MM.1S (cell line): ENCODE data around the gene RNASET2.

ENCODE experiments used
- DNase-seq: peaks from one replicate; pipeline ENCODE4 v3.0.0-alpha.2; 2015
- H2AFZ ChIP-seq: fragments of 300-600 bp; sonication (generic); 2 replicates; pipeline ENCODE4 v1.6.0; 2016; ENCODE audit warnings: antibody characterized with exemption, low read length
- H3F3A ChIP-seq: fragments of 300-600 bp; sonication (generic); 2 replicates; pipeline ENCODE4 v1.6.1; 2016; ENCODE audit warnings: mild to moderate bottlenecking, antibody characterized with exemption, low read length, moderate library complexity, mixed read lengths; ENCODE audit not compliant: insufficient read depth
- H3K27ac ChIP-seq: fragments of 300-600 bp; sonication (generic); 2 replicates; pipeline ENCODE4 v1.5.1; 2016; ENCODE audit warnings: mild to moderate bottlenecking, low read length
- H3K27me3 ChIP-seq: fragments of 300-600 bp; sonication (generic); replicated peaks from 2 replicates; pipeline ENCODE4 v1.6.0; 2016; ENCODE audit warnings: low read length; ENCODE audit not compliant: insufficient read depth
- H3K36me3 ChIP-seq: fragments of 300-600 bp; sonication (generic); replicated peaks from 2 replicates; pipeline ENCODE4 v1.6.1; 2016; ENCODE audit warnings: mild to moderate bottlenecking, low read length, mixed read lengths; ENCODE audit not compliant: insufficient read depth
- H3K4me1 ChIP-seq: fragments of 300-600 bp; sonication (generic); 2 replicates; pipeline ENCODE4 v1.6.1; 2016; ENCODE audit warnings: low read length, mixed read lengths
- H3K4me2 ChIP-seq: fragments of 300-600 bp; sonication (generic); 2 replicates; pipeline ENCODE4 v1.6.0; 2016; ENCODE audit warnings: low read depth, low read length
- H3K4me3 ChIP-seq: fragments of 300-600 bp; sonication (generic); 2 replicates; pipeline ENCODE4 v1.5.1; 2016; ENCODE audit warnings: low read length, mixed read lengths
- H3K79me2 ChIP-seq: fragments of 300-600 bp; sonication (generic); 2 replicates; pipeline ENCODE4 v1.6.1; 2016; ENCODE audit warnings: mixed run types, low read length, mixed read lengths
- H3K9ac ChIP-seq: fragments of 300-600 bp; sonication (generic); 2 replicates; pipeline ENCODE4 v1.6.1; 2016; ENCODE audit warnings: low read length, mixed read lengths
- H3K9me2 ChIP-seq: fragments of 300-600 bp; sonication (generic); replicated peaks from 2 replicates; pipeline ENCODE4 v1.6.1; 2016; ENCODE audit warnings: mild to moderate bottlenecking, low read length, mixed read lengths; ENCODE audit not compliant: insufficient read depth
- H3K9me3 ChIP-seq: fragments of 300-600 bp; sonication (generic); replicated peaks from 2 replicates; pipeline ENCODE4 v1.6.1; 2016; ENCODE audit warnings: mild to moderate bottlenecking, low read length, mixed read lengths; ENCODE audit not compliant: insufficient read depth
- H4K20me1 ChIP-seq: fragments of 300-600 bp; sonication (generic); 2 replicates; pipeline ENCODE4 v1.6.1; 2016; ENCODE audit warnings: mild to moderate bottlenecking, low read length, moderate library complexity, mixed read lengths; ENCODE audit not compliant: insufficient read depth
- EZH2 ChIP-seq: fragments of 300-600 bp; sonication (generic); optimal IDR thresholded peaks from 2 replicates; pipeline ENCODE3; 2017; ENCODE audit warnings: low read depth, mild to moderate bottlenecking, antibody characterized with exemption, low read length, mixed read lengths
- EZH2phosphoT487 ChIP-seq: fragments of 300-600 bp; sonication (generic); IDR thresholded peaks from 2 replicates; pipeline ENCODE4 v1.6.1; 2018; ENCODE audit warnings: antibody characterized with exemption, low read length
- TF ChIP-seq, protein P1 (sequence below): fragments of 300-600 bp; sonication (generic); IDR thresholded peaks from 2 replicates; pipeline ENCODE4 v1.5.1; 2016; ENCODE audit warnings: antibody characterized with exemption, low read length, mixed read lengths

Gene RNASET2

DNA sequence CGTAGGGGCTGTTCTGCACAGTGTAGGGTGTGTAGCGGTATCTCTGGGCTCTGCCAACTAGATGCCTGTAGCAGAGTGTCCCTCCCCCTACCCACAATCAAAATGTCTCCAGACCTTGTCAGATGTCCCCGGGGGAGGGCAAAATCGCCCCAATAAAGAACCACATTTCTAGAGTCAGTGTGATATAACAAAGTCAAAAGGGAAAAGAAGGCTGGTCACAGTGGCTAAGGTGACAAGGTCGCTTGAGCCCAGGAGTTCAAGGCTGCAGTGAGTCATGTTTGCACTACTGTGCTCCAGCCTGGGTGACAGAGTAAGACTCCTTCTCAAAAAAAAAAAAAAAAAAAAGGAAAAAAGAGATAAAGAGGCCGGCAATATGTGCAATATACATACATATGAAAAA lies 31.1 kb upstream of the RNASET2 start:
- Histone ChIP-seq H3K9me3 (no peaks in the 10 kb centered on the region), H3K4me2 (no peak overlapping the region)

DNA sequence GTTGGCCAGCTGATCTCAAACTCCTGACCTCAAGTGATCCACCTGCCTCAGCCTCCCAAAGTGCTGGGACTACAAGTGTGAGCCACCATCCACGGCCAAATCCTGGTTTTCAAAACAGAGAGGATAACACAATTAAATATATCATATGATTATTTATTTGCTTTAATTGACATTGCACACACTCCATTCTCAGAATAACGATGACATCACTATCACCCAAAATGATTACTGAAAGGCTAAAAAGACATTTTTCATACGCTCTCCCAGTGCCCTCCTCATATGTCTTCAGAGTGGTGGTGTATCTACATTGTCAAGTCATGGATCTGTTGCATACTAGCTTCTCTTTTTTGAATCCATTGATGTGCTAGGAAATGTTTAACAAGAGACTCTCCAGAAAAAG lies 24.4 kb upstream of the RNASET2 start:
- H3K4me2 ChIP-seq, result no peak overlapping the region
- no peaks in the 10 kb centered on the region for H3K27me3 ChIP-seq
- H3K9me2 ChIP-seq, result no peaks in the 10 kb centered on the region
- no peak overlapping the region for H3K4me3 ChIP-seq
- no peaks in the 10 kb centered on the region for H3F3A ChIP-seq
- H3K4me1 ChIP-seq, result no peaks in the 10 kb centered on the region
- H2AFZ ChIP-seq, result no peak overlapping the region
- no peaks in the 10 kb centered on the region for H3K36me3 ChIP-seq
- TF ChIP-seq EZH2 (no peak), EZH2phosphoT487 (no peak)
- TF ChIP-seq, protein P1, sequence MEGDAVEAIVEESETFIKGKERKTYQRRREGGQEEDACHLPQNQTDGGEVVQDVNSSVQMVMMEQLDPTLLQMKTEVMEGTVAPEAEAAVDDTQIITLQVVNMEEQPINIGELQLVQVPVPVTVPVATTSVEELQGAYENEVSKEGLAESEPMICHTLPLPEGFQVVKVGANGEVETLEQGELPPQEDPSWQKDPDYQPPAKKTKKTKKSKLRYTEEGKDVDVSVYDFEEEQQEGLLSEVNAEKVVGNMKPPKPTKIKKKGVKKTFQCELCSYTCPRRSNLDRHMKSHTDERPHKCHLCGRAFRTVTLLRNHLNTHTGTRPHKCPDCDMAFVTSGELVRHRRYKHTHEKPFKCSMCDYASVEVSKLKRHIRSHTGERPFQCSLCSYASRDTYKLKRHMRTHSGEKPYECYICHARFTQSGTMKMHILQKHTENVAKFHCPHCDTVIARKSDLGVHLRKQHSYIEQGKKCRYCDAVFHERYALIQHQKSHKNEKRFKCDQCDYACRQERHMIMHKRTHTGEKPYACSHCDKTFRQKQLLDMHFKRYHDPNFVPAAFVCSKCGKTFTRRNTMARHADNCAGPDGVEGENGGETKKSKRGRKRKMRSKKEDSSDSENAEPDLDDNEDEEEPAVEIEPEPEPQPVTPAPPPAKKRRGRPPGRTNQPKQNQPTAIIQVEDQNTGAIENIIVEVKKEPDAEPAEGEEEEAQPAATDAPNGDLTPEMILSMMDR, result no peak
- no peaks in the 10 kb centered on the region for H3K9me3 ChIP-seq
- no peak overlapping the region for H3K9ac ChIP-seq
- H3K27ac ChIP-seq, result no peak overlapping the region
- no peaks in the 10 kb centered on the region for H4K20me1 ChIP-seq
- no peaks in the 10 kb centered on the region for H3K79me2 ChIP-seq
- DNase-seq, result no peak

More for the DNA sequence above, 31.1 kb upstream of the RNASET2 start:
- Histone ChIP-seq H3K4me3 (no peak overlapping the region), H3K9me2 (no peaks in the 10 kb centered on the region), H3K4me1 (no peaks in the 10 kb centered on the region), H3K27me3 (no peaks in the 10 kb centered on the region), H3K36me3 (no peaks in the 10 kb centered on the region), H3K27ac (no peak overlapping the region), H3K79me2 (no peaks in the 10 kb centered on the region), H3K9ac (no peak overlapping the region), H3F3A (no peaks in the 10 kb centered on the region), H4K20me1 (no peaks in the 10 kb centered on the region), H2AFZ (no peak overlapping the region)
- TF ChIP-seq EZH2, result no peak
- TF ChIP-seq, protein P1, result no peak
- TF ChIP-seq EZH2phosphoT487, result no peak
- no peak for DNase-seq

DNA sequence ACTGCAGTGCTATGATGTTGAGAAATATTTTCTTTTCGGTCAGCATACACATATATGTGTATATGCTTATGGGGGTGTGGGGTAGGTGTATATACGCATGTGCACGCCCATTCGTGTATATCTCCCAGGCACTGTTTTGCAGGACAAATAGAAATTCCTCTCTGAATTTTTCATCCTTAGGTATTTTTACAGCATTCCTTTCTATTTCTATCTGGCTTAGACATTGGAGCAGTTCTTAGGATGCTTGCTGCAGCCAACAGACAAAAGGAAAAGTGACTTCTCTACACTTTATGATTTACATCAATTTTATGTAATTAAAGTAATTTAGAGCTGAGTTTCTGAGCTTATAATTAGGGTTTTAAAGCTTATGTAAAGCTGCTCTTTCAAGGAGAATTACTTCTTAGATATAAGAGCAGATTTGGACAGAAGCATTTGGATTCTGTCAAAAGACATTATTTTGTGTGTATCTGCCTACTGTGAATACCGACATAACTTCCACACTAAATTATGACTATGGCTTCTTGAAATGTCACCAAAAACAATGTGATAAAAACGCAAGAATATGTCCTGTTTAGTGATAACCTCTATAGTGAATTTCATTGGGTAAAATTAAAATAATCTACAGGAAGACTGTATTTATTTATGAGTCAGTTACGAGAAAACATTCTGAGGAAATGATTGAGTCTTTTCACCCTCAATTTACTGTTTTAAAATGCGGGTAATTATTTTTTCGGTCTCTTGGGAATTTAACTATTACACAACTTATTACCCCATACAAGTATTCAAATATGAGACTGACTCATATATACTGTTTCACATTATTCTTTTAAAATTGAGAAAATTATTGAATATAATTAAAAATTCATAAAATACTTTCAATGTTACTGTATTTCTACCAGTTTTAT lies 21.5 kb upstream of the RNASET2 start:
- no peaks in the 10 kb centered on the region for H3K4me1 ChIP-seq
- H3K27me3 ChIP-seq, result no peaks in the 10 kb centered on the region
- H3K9me2 ChIP-seq, result no peaks in the 10 kb centered on the region
- no peak for DNase-seq
- H3K4me2 ChIP-seq, result no peak overlapping the region
- H3K4me3 ChIP-seq, result no peak overlapping the region
- H3K9ac ChIP-seq, result no peak overlapping the region
- H4K20me1 ChIP-seq, result no peaks in the 10 kb centered on the region
- H3K27ac ChIP-seq, result no peak overlapping the region
- TF ChIP-seq, protein P1, result no peak
- TF ChIP-seq EZH2phosphoT487 (no peak), EZH2 (no peak)
- H3K79me2 ChIP-seq, result no peaks in the 10 kb centered on the region
- H3K9me3 ChIP-seq, result no peaks in the 10 kb centered on the region
- no peaks in the 10 kb centered on the region for H3K36me3 ChIP-seq
- no peaks in the 10 kb centered on the region for H3F3A ChIP-seq
- H2AFZ ChIP-seq, result no peak overlapping the region
